ENCODE results near the gene CCNE1. TPM values are rescaled to one million over a fixed set of nuclear protein-coding genes. Genes with fewer than 3 reads are reported as not detected.
A peak's percentile ranks its signal among the peaks of the same experiment; 100 is the strongest.

Gene CCNE1
- total and polyA plus RNA-seq, 10 of the 15 experiments (the other 5 are each of a cell fraction or from before 2014, with no cell fraction given): 6.3 to 44.2 (median 35.8) TPM

DNA sequence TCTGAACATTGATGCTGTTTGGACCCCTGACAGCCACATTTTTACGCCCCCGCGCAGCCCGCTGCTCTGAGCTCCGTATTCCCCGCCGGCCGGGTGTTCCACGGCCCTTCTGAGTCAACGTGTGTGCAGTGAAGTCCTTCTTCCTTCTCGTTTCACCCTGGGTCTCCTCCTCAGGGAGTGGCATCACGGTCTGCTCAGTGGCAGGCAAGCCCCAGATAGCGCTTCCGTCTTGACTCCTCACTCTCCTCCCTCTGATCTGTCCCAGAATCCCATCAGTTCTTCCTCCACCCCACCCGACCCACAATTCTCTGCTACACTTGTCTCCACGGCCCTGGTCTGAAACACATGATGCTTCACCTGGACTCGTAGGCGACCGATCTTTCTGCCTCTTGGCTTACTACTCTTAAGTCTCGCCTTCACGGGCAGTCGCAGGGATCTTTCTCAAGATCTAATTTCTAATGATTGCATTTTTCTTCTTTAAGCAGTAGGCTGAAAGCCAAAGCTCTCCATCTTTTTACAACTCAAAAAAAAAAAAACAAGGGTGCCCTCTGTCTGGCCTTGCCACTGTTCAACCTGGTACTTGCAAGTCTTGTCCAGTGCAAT lies 33.9 kb downstream of the CCNE1 start (continued):
- TF ChIP-seq BCLAF1 (IDR thresholded peaks at IDR 0.05) (no peak), JUNB (IDR thresholded peaks at IDR 0.05) (no peak), ASH2L (IDR thresholded peaks at IDR 0.05; ENCODE audit: borderline replicate concordance, low read depth) (no peak), IKZF2 (IDR thresholded peaks at IDR 0.05) (0 out of 4 replicates have a peak, but pooled peaks of 1 of the 2 experiments have one; percentile 3), SRF (IDR thresholded peaks at IDR 0.05; ENCODE audit: low read depth in 2 of 2, low read length in 2 of 2) (no peak), NFXL1 (IDR thresholded peaks at IDR 0.05; ENCODE audit: borderline replicate concordance) (no peak), IKZF1 (conservative IDR thresholded peaks at IDR 0.05) (0 out of 2 replicates have a peak, but pooled peaks have one; percentile 22), FOXK2 (IDR thresholded peaks at IDR 0.05) (no peak)

GRCh38 chr19:29849208-29849607 lies 37.4 kb downstream of the CCNE1 start:
- no TSS peak for BruUV-seq (replicated peaks)
- RAD21 ChIA-PET (ENCODE audit: unreplicated experiment): no interaction called here
- Histone ChIP-seq H3K9ac (ENCODE audit: control insufficient read depth, insufficient read depth, low read length) (no peak overlapping the region), H4K20me1 (ENCODE audit: control insufficient read depth, insufficient read depth) (no peaks in the 10 kb centered on the region), H3K79me2 (ENCODE audit: control insufficient read depth, insufficient read depth, low read length) (no peaks in the 10 kb centered on the region), H3K4me1 (ENCODE audit: control insufficient read depth, insufficient read depth, low read length) (peaks cover 22% of the 10 kb centered on the region), H3K4me2 (ENCODE audit: control insufficient read depth, insufficient read depth) (no peak overlapping the region), H3K36me3 (ENCODE audit: control insufficient read depth in 2 of 2, insufficient read depth in 2 of 2, low read length in 1 of 2) (no peaks in the 10 kb centered on the region), H3K4me3 (no peak overlapping the region), H2AFZ (ENCODE audit: control insufficient read depth, low read depth, low read length) (no peak overlapping the region), H3K9me3 (replicated peaks; ENCODE audit: control insufficient read depth, insufficient read depth, low read length) (no peaks in the 10 kb centered on the region), H3K27ac (ENCODE audit: control insufficient read depth, insufficient read depth) (no peak overlapping the region), H3K27me3 (replicated peaks in 1 of 2; ENCODE audit: control insufficient read depth in 2 of 2, insufficient read depth in 2 of 2, low read length in 1 of 2) (no peaks in the 10 kb centered on the region)
- in situ Hi-C loops (cut with MboI): no loop called here
- WGBS (ENCODE audit: insufficient coverage, insufficient replicate concordance, low lambda C conversion rate, missing lambda C conversion rate): 85% methylated on average over 2 of the region's 2 CpGs
- FAIRE-seq: no peak
- intact Hi-C loops (cut with micrococcal nuclease; ENCODE audit: unreplicated experiment): loop anchor here (10.0 kb wide), 1 partner anchor 244 kb away; the partner anchor contains the start of gene POP4
- POLR2A ChIA-PET: no interaction called here
- ATAC-seq: no peak
- SMC1A ChIA-PET (ENCODE audit: uncharacterized antibody, unreplicated experiment): interaction anchor here (1.2 kb wide), 1 partner anchor 62 kb away, joined by 3 read pairs; no protein-coding TSS in a partner anchor
- no peak for DNase-seq (ENCODE audit: low read depth, low spot score)
- CTCF ChIA-PET: interaction anchor here (0.8 to 1.3 kb wide), 2 partner anchors 9 to 35 kb away, joined by 3 to 7 read pairs; no protein-coding TSS in a partner anchor
- TF ChIP-seq ZNF274 (IDR thresholded peaks at IDR 0.05; ENCODE audit: insufficient read depth, insufficient read length) (no peak), POU2F2 (IDR thresholded peaks at IDR 0.05; ENCODE audit: borderline replicate concordance, low read depth, low read length) (no peak), GATAD2B (conservative IDR thresholded peaks at IDR 0.05; ENCODE audit: low read depth) (no peak), E2F8 (IDR thresholded peaks at IDR 0.05; ENCODE audit: low read depth, partially characterized antibody) (no peak), NFIC (IDR thresholded peaks at IDR 0.05; ENCODE audit: low read depth, low read length) (no peak), HDAC2 (IDR thresholded peaks at IDR 0.05) (no peak), NR2F1 (conservative IDR thresholded peaks at IDR 0.05) (no peak), CHD2 (IDR thresholded peaks at IDR 0.05; ENCODE audit: borderline replicate concordance, low read depth, low read length) (no peak)
- TF ChIP-seq, protein P1, sequence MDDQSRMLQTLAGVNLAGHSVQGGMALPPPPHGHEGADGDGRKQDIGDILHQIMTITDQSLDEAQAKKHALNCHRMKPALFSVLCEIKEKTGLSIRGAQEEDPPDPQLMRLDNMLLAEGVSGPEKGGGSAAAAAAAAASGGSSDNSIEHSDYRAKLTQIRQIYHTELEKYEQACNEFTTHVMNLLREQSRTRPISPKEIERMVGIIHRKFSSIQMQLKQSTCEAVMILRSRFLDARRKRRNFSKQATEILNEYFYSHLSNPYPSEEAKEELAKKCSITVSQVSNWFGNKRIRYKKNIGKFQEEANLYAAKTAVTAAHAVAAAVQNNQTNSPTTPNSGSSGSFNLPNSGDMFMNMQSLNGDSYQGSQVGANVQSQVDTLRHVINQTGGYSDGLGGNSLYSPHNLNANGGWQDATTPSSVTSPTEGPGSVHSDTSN (IDR thresholded peaks at IDR 0.05; ENCODE audit: insufficient replicate concordance, low read depth, low read length): no peak
